HepG2 (cell line): ENCODE data around the gene ISG20. TPM values are rescaled to one million over a fixed set of nuclear protein-coding genes. Genes with fewer than 3 reads are reported as not detected.

ENCODE experiments used
- ATAC-seq: fragments of 200-7000 bp; cut with Tn5 transposase; 3 replicates; pipeline ENCODE4 v1.9.1; 2020; ENCODE audit warnings: mild to moderate bottlenecking, moderate library complexity
- BruUV-seq: library from RNA; stranded (reverse); fragments of 400-500 nt; replicated peaks from 2 replicates; lab custom pipeline; 2021; lab: Mats Ljungman, UMichigan
- CTCF ChIA-PET: fragments of 300-600 bp; formaldehyde crosslinking; extraction: SDS; loops from one replicate; lab custom pipeline; 2021; ENCODE audit warnings: low total read pairs, inconsistent platforms, low intra/inter-chr PET ratio; lab: Yijun Ruan, JAX
- POLR2A ChIA-PET: fragments of 350-600 bp; sonication (Branson Sonifier 250); formaldehyde crosslinking; loops from one replicate; lab custom pipeline; 2020; ENCODE audit warnings: antibody characterized with exemption, inconsistent platforms; lab: Yijun Ruan, JAX
- DNase-seq: peaks from one replicate; pipeline ENCODE4 v3.0.0-alpha.2; 2015; ENCODE audit warnings: low spot score
- FAIRE-seq: peaks from 3 replicates; lab custom pipeline; 2011; peaks lifted over from hg19 to GRCh38; lab: Jason Lieb, UNC
- H2AFZ ChIP-seq: one replicate; pipeline ENCODE4 v1.6.1; 2011; ENCODE audit warnings: low read length, inconsistent platforms
- H3K27ac ChIP-seq: fragments of 300-600 bp; 3 replicates; pipeline ENCODE4 v1.8.0; 2011; ENCODE audit warnings: mixed run types, mild to moderate bottlenecking, mixed read lengths, low read length, inconsistent platforms; ENCODE audit not compliant: insufficient read depth; ENCODE audit errors: extremely low read length
- H3K27me3 ChIP-seq, 2 experiments: fragments of 200-600 bp in 1 of 2; 2 replicates in 1 of 2; 3 replicates in 1 of 2; pipeline versions ENCODE4 v1.6.0 to v1.8.0; 2011; ENCODE audit warnings: low read length in 2 of 2, mild to moderate bottlenecking in 2 of 2, moderate library complexity in 2 of 2, inconsistent platforms in 1 of 2; ENCODE audit not compliant: insufficient read depth in 2 of 2, control insufficient read depth in 1 of 2
- H3K36me3 ChIP-seq, 2 experiments: fragments of 200-600 bp in 1 of 2; replicated peaks in 1 of 2; 2 replicates in 1 of 2; 3 replicates in 1 of 2; pipeline versions ENCODE4 v1.5.1 to v1.8.0; 2011; ENCODE audit warnings: low read length in 2 of 2, inconsistent platforms in 1 of 2; ENCODE audit not compliant: insufficient read depth in 2 of 2, control insufficient read depth in 1 of 2
- H3K4me1 ChIP-seq: 2 replicates; pipeline ENCODE4 v1.5.1; 2012; ENCODE audit warnings: low read length, inconsistent platforms; ENCODE audit not compliant: insufficient read depth
- H3K4me2 ChIP-seq: 2 replicates; pipeline ENCODE4 v1.6.0; 2011; ENCODE audit warnings: low read depth, low read length, inconsistent platforms
- H3K4me3 ChIP-seq, 3 experiments: fragments of 200-600 bp in 1 of 3; sonication (generic), shearing (Covaris generic) in 1 of 3; replicated peaks in 1 of 3; 2 replicates each; pipeline ENCODE4 v1.5.1; 2011 to 2016; ENCODE audit warnings: low read length in 3 of 3, inconsistent platforms in 2 of 3, low read depth in 2 of 3, mild to moderate bottlenecking in 2 of 3, control low read depth in 1 of 3, mixed read lengths in 1 of 3; ENCODE audit not compliant: insufficient read depth in 1 of 3
- H3K79me2 ChIP-seq: one replicate; pipeline ENCODE4 v1.6.1; 2011; ENCODE audit warnings: low read length, inconsistent platforms; ENCODE audit not compliant: insufficient read depth
- H3K9ac ChIP-seq: 2 replicates; pipeline ENCODE4 v1.6.0; 2011; ENCODE audit warnings: mild to moderate bottlenecking, low read depth, low read length, inconsistent platforms; ENCODE audit not compliant: insufficient read depth
- H3K9me3 ChIP-seq: 2 replicates; pipeline ENCODE4 v1.5.1; 2012; ENCODE audit warnings: mild to moderate bottlenecking, low read length
- H4K20me1 ChIP-seq: 2 replicates; pipeline ENCODE4 v1.6.0; 2011; ENCODE audit warnings: inconsistent platforms, mild to moderate bottlenecking, low read length, moderate library complexity; ENCODE audit not compliant: insufficient read depth
- BCL3 ChIP-seq: sonication (generic); formaldehyde crosslinking; IDR thresholded peaks from 2 replicates; pipeline ENCODE4 v1.5.1; 2020; ENCODE audit warnings: mild to moderate bottlenecking, missing genetic modification reagents, moderate library complexity
- CTCF ChIP-seq: sonication (generic); formaldehyde crosslinking; IDR thresholded peaks from 2 replicates; pipeline ENCODE4 v1.5.0; 2020; ENCODE audit warnings: mild to moderate bottlenecking, missing genetic modification reagents, moderate library complexity
- GATAD1 ChIP-seq: IDR thresholded peaks from 2 replicates; pipeline ENCODE4 v1.6.1; 2016; ENCODE audit warnings: missing genetic modification reagents, missing compliant biosample characterization
- HES4 ChIP-seq: sonication (generic); formaldehyde crosslinking; IDR thresholded peaks from 2 replicates; pipeline ENCODE4 v1.9.0; 2021; ENCODE audit warnings: mild to moderate bottlenecking, missing genetic modification reagents, borderline replicate concordance
- RFX1 ChIP-seq: fragments of 450-650 bp; IDR thresholded peaks from 2 replicates; pipeline ENCODE4 v1.6.1; 2017
- ZNF251 ChIP-seq: sonication (generic); formaldehyde crosslinking; IDR thresholded peaks from 2 replicates; pipeline ENCODE4 v1.9.0; 2021; ENCODE audit warnings: mild to moderate bottlenecking, missing genetic modification reagents
- ZNF34 ChIP-seq: sonication (generic); formaldehyde crosslinking; IDR thresholded peaks from 2 replicates; pipeline ENCODE4 v1.4.0; 2020; ENCODE audit warnings: mild to moderate bottlenecking, missing genetic modification reagents, borderline replicate concordance
- ZNF672 ChIP-seq: sonication (generic); formaldehyde crosslinking; IDR thresholded peaks from 2 replicates; pipeline ENCODE4 v1.8.1; 2022; ENCODE audit warnings: missing genetic modification reagents
- ZXDC ChIP-seq: sonication (generic); formaldehyde crosslinking; IDR thresholded peaks from 2 replicates; pipeline ENCODE4 v1.5.0; 2020; ENCODE audit warnings: mild to moderate bottlenecking, missing genetic modification reagents
- WGBS: methylation state at CpG from one replicate; pipeline ENCODE4 v1.1.6; 2017; ENCODE audit warnings: low lambda C conversion rate; 5-methylcytosine and 5-hydroxymethylcytosine counted together
- in situ Hi-C: cut with HindIII; loops from 2 replicates; pipeline ENCODE4 v1.10.0; 2017; ENCODE audit warnings: low pct_unique_long_range_greater_than_20kb; ENCODE audit not compliant: extremely low pct_ligation_motif_present
- intact Hi-C: fragments of 100-400 bp; cut with micrococcal nuclease; formaldehyde crosslinking; loops from one replicate; pipeline ENCODE4 v1.10.0; 2022; ENCODE audit not compliant: unreplicated experiment
- polyA plus RNA-seq, 8 experiments: library from polyadenylated mRNA; depleted of rRNA in 3 of 8; stranded (reverse) in 7 of 8; unstranded in 1 of 8; fragments of >200 nt; fragmentation: Illumina TruSeq in 4 of 8; extraction: Trizol in 4 of 8; gene quantifications; 2 replicates each; pipeline versions ENCODE4 v1.2.1 to v1.2.3, GENCODE V29; 2011 to 2016; ENCODE audit warnings: low read depth in 4 of 8, missing spikeins in 1 of 8, mixed read lengths in 1 of 8; ENCODE audit not compliant: insufficient read depth in 1 of 8
- total RNA-seq, 5 experiments: library from RNA; depleted of rRNA; stranded (reverse); fragments of >200 nt; fragmentation: Illumina TruSeq; extraction: Trizol; gene quantifications; 2 replicates each; pipeline ENCODE4 v1.2.3, GENCODE V29; 2016; ENCODE audit warnings: low read depth in 1 of 5

Gene ISG20
- total and polyA plus RNA-seq, 2 of the 13 experiments (the other 11 are each of a cell fraction or from before 2014, with no cell fraction given) = 6.3 to 31.5 TPM

- Histone ChIP-seq H3K36me3 (no peaks in the 10 kb centered on the region), H2AFZ (no peak overlapping the region), H3K79me2 (no peaks in the 10 kb centered on the region), H4K20me1 (no peaks in the 10 kb centered on the region), H3K4me2 (no peak overlapping the region), H3K27me3 (peaks cover 0 to 39% of the 10 kb centered on the region in 2 experiments; a peak in 3 of 5 replicates), H3K4me3 (no peak overlapping the region), H3K9me3 (no peaks in the 10 kb centered on the region), H3K4me1 (no peaks in the 10 kb centered on the region), H3K27ac (no peak overlapping the region), H3K9ac (no peak overlapping the region)
- ATAC-seq = no peak
- ChIA-PET CTCF (no interaction called here), POLR2A (no interaction called here)
- no peak for DNase-seq
- no TSS peak for BruUV-seq
- WGBS = 8% methylated on average over 15 of the region's 20 CpGs
- intact Hi-C loops (no loop called here), in situ Hi-C loops (loop anchor here (5.0 kb wide), 1 partner anchor 33 kb away; no protein-coding TSS in a partner anchor)
- TF ChIP-seq RFX1 (no peak), CTCF (CRISPR knock-in tag) (0 out of 2 replicates have a peak, but pooled peaks have one; percentile 6)
- FAIRE-seq = no peak
These were observed 57.0 kb downstream of the ISG20 start for GRCh38 chr15:88695691-88696251.

- H3K27me3 ChIP-seq = peaks cover 0 to 39% of the 10 kb centered on the region in 2 experiments; a peak in 3 of 5 replicates
- FAIRE-seq (no peak), DNase-seq (no peak), ATAC-seq (no peak)
- H3K9me3 ChIP-seq = no peaks in the 10 kb centered on the region
- H3K4me1 ChIP-seq = no peaks in the 10 kb centered on the region
- H4K20me1 ChIP-seq = no peaks in the 10 kb centered on the region
- no peaks in the 10 kb centered on the region for H3K79me2 ChIP-seq
- H3K9ac ChIP-seq = no peak overlapping the region
- ChIA-PET CTCF (no interaction called here), POLR2A (no interaction called here)
- intact Hi-C loops (no loop called here), in situ Hi-C loops (loop anchor here (5.0 kb wide), 1 partner anchor 34 kb away; no protein-coding TSS in a partner anchor)
- WGBS = 11% methylated on average over 3 of the region's 3 CpGs
- H3K4me2 ChIP-seq = no peak overlapping the region
- no peak overlapping the region for H3K27ac ChIP-seq
- BruUV-seq = no TSS peak
- no peak overlapping the region for H2AFZ ChIP-seq
- H3K4me3 ChIP-seq = no peak overlapping the region
- no peaks in the 10 kb centered on the region for H3K36me3 ChIP-seq
- TF ChIP-seq ZXDC (CRISPR knock-in tag) (no peak), BCL3 (CRISPR knock-in tag) (no peak), HES4 (CRISPR knock-in tag) (no peak), GATAD1 (CRISPR knock-in tag) (no peak), ZNF672 (CRISPR knock-in tag) (no peak), ZNF34 (CRISPR knock-in tag) (no peak), ZNF251 (CRISPR knock-in tag) (no peak)
These were observed 57.4 kb downstream of the ISG20 start for GRCh38 chr15:88696254-88696653.
